HG02642 (cell line): Measurements from ENCODE around the gene FASLG.

Experiments used
- ATAC-seq: cut with Tn5 transposase; IDR thresholded peaks from one replicate; pipeline ENCODE4 v1.9.1; 2021; ENCODE audit warnings: mild to moderate bottlenecking; ENCODE audit not compliant: unreplicated experiment, poor library complexity

FASLG gene

DNA sequence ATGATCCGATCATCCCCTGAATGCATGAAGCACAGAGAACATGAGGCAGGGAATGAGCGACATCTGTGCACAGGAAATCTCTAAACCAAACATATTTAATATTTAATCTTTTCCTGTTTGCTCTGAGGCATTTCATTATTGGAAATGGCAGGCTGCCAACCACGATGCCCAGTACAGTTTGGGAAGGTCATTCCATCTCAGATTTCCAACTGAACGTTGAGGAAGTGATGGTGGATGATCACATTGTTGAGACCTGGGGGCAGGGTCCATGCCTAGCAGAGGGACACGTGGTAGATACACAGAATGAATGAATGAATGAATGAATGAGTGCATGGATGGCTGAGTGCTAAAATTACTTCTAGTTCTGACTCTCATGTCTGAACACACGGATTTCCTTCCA, 15.9 kb upstream of the FASLG start:
- no peak for ATAC-seq

DNA sequence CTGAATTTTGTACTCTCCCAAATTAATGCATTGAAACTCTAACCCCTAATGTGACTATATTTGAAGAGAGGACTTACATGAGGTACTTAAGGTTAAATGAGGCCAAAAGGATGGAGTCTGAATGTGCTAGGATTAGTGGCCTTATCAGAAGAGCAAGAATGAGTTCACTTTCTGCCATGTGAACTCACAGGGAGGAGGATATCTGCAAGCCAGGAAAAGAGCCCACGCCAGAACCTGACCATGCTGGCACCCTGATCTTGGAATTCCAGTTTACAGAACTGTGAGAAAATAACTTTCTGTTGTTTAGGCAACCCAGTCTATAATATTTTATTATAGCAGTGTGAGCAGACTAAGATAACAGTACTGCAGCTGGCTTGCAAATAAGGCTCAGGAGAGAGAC, 12.2 kb upstream of the FASLG start:
- no peak for ATAC-seq

DNA sequence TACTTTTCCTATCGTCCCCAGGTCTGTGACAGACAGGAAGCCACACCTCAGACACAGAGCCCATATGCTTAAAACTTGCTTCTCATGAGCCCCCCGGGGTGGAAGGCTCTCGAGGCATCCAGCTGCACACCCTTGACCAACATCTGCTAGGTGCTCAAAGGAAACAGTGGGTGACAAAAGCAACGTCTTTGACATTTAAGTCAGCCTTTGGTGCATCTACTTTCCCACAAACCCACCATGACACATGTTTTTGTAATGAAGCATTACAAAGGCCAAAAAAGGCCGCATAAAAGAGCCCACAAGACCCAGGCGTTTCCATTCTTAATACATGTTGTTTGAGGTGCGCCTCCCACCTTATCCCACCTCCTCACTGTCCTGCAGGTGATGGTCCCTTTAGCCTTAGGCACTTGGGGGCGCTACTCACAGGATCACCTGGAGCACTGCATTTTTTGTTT, 11.8 kb upstream of the FASLG start:
- no peak for ATAC-seq

DNA sequence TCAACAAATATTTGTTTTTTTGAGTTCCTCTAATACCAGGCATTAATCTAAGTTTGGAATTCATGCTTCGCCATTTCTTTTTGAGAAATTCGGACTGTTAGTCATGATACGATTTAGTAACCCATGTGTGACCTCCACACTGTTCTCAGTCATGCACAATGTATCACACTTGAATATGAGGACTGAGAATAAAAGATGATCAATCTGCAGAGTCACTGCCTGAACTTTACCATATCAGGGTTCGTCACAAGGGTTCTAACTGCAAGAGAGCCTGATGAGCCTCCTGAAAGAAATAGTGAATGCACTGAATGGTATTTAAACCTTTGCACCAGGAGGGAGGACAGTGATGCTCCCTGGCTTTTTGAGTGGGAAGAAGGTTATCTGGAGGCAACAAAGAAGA, 10.9 kb upstream of the FASLG start:
- no peak for ATAC-seq

DNA sequence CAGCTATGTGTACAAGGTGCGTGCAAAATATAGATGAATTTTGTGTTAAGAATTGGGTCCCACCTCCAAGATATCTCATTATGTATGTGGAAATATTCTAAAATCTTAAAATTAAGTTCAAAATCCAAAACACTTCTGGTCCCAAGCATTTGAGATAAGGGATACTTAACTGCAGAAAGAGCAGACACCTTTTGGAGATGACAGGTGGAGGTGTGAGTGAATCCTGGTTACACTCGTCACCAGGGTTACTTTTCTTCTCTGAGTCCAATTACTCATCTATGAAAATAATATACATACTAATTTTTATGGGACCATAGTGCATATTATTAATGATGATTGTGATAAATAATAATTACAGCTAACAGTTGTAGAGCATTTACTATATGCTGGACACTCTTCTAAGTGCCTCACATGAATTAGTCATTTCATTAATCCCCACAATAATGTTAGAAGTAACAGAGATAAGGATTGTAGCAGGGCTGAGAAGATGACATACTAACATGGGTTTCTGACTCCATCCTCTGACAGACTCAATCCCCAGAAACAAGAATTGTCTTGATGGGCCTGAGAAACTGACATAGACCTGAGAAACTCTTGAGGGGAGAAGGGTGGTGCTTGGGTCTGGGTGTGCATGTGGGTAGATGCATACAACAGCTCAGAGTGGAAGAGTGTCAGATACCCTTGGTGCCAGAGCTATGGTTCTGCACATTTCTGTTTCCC, 8.3 kb upstream of the FASLG start:
- ATAC-seq, result no peak

DNA sequence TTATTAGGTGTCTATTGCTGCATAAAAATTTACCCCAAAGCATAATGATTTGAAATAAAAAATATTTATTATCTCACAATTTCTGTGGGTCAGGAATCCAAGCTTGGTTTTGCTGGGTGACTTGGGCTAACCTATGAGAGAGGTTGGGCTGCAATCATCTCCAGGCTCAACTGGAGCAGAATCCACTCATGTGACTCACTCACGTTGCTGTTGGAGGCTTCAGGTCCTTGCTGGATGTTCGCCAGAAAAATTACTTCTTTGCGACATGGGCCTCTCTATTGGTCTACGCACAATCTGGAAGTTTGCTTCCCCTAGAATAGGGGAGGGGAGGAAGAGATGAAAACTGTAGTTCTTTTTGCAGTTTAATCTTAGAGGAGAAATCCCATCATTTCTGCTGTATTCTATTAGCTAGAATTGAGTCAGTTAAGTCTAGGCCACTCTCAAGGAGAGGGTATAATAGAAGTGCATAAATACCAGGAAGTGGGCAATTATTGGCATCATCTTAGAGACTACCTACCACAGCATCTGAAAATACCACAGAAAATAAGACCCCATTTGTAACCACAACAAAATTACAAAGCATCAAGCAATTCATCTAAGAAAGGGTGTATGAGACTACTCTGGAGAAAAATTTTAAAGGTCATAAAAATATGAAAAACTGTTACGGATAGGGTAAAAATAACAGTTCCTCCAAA, 5.7 kb upstream of the FASLG start:
- no peak for ATAC-seq

DNA sequence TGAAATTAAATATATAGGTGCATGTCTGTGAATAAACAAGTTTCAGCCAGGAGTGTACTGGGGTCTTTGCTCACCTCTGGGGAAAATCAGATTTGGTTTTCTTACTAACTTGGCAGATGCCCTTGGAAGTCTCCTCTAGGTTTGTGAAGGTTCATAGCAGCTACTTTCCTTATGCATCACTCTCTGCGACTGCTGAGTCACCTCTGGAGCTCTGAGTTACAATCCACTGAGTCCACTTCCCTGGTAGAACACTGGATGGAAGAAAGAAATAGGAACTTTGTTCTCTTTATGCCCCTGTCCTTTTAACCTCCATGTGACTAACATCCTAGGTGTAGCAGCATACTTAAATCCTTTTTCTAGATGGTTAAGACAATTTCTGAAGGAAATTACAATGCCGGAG, 4.4 kb upstream of the FASLG start:
- no peak for ATAC-seq

DNA sequence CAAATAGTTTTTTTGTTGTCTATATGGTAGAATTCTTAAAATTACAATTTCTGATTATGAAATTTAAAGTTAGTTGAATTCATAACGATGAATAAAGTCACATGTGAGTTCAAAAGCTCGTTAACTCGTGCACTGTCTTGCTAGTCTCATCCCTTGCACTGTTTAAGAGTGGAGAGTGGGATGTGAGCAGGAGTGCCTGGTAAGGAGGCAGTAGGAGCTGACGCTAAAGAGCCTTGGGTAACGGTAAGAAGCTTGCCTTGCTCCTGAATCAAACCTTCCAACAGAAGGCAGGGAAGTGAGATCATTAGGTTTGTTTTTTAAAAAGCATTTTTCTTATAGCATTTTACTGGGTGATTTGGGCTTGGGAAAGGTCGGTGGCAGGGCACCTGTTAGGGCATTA, 2.3 kb upstream of the FASLG start:
- ATAC-seq, result no peak

DNA sequence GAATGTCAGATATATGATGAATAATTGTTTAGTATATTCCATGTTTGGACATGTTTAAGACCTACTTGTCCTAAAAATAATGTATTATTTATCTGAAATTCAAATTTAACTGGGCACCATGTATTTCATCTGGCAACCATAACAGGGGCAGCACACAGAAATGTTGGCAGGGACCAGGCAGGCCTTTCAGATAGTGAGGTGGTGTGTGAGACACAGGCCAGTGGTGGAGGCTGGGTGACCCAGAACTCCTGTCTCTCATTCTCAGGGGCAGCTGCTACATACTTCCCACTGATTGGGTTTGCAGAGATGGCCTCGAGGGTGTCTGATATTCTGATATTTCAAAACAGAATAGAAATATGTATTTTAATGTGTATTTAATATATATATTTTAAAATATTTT, 1.3 kb upstream of the FASLG start:
- ATAC-seq, result no peak

DNA sequence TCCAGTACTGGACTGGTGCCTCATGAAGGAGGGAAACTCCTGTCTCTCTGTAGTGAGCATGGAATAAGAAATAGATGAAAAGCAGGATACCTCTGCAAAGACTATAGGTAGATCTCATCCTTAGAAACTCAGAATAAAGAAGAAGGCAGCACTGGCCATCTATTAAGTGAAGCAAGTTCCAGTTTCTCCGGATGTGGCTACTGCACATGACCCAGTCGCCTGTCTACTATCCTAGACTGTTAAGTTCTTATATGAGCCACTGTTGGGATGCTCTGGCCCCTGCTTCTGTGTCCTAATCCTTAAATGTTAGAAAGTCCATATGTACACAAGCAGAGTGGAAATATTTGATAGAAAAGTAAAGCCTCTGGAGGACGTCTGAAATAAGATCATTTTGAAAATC, 2.2 kb downstream of the FASLG start:
- no peak for ATAC-seq

DNA sequence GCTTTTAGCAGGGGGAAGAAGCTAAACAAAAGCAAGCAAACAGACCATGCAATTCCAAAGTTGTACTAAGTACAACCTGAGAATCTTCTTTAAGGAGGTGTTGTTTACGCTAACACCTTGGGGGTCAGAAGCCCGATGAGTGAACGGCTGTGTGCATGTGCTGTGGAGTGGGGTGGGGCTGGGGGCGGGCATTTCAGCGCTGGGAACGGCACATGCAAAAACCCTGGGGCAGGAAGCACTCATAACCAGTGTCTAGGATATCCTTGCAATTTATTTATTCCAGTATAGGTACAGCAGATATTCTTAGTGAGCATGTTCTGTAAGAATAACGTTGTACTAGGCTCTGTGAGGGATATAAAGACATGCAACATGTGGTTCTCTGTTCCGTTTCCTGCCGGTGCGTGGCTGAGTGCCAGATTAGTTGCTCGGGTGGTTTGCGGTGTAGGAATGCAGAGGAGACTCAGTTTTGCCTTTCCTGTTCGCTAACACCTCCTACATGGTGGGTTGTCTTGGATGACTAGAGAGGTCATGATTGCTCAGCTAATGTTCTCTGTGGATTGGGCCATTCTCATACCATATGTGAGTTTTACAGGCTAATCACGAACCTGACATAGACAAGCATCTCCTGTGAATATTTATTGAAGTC, 3.7 kb downstream of the FASLG start:
- ATAC-seq, result peak; percentile 91

DNA sequence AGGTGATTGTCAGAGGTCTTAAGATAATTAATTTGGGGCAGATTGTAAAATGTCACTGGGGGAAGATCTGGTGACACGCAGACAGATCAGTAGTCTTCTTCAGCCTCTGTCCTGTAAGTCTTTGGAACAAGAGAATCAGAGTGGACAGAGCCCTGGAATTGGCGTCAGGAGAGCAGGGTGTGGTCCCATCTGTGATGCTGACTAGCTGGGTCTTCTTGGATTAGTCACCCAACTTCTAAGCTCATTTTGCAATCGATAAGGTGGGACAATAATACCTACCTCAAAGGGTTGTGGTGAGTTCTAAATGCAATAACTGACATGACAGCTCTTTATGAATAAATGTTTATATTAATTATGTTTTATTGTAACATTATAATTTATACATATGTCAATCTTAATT, 4.8 kb downstream of the FASLG start:
- no peak for ATAC-seq

DNA sequence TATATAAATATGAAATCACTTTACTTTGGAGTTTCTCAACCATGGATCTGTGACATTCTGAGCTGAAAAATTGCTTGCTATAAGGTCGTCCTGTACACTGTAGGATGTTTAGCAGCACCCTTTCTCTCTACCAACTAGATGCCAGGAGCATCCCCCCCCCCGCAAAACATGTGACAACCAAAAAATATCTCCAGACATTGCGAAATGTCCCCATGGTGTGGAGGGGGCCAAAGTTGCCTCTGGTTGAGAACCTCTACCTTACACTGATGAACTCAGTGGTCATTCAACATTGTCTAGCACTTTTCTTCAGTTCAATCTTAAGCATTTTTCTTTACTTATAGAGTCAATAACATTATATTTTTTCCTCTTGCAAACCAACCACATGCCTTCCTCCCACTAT, 9.2 kb downstream of the FASLG start:
- ATAC-seq, result no peak

DNA sequence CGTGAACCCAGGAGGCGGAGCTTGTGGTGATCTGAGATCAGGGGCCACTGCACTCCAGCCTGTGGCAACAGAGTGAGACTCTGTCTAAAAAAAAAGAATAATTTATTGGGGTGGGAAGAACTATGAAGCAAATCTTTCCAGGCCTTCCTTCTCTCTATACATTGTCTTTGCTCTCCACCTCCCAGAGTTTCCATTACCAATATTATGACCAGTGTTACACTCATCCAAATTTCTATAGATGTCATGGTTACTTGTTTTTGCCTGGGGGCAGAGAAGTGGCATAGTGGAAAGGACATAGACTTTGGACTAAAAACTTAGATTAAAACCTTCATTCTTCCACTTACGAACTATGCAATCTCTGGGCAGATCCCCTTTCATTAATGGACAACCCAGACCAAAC, 10.1 kb downstream of the FASLG start:
- ATAC-seq, result no peak

DNA sequence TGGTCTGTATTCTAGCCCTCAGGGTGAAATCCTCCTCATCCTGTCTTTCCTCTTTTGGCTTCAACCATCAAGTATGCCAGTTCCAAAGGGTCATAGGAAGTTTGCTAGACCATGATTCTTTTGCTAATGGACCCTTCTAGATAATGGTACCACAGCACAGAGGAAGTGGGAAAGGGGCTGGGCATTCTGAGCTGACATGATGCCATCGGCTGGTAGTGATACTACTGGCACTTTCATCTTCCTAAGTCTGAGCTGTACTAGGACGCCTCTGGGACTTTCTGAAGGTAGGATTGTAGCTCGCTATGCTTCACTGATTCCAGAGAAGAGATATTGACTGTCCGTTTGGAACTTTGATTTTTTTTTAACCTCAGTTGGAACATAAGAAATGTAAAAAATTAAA, 11.4 kb downstream of the FASLG start:
- no peak for ATAC-seq

DNA sequence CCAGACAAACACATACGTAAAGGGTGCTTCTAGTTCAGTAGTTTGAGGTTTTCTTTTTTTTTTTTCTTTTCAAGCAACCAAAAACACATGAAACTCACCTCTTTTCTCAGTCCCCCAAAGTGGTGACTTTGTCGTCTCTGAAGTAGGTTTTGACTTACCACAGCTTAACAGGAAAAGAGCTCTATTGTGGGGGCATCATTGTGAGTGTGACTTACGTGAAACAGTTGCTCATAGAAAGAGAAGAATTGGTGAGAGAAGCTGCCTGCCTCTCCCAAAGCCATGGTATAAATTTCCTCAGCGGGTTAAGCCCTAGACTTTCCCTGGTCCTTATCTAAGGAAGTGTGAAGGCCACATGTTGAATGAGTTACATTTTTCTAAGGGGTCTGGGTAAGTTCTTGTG, 11.9 kb downstream of the FASLG start:
- no peak for ATAC-seq

DNA sequence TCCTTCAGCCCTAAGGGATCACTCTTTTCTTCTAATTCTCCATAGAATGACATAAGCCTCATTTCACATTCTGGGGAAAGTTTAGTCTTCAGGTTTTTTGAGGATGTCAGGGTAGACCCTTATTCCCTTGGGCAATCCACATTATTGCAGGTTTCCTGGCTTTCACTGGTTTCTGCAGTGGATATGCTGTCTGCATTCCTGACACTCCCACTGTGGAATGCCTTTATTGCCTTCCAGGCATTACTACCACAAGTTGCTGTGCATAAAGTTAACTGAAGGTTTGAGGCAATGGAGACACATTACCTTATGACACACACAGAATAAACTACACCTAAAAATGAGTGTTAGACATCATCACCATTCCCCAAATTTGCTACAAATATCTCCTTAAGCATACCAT, 12.7 kb downstream of the FASLG start:
- ATAC-seq, result no peak

DNA sequence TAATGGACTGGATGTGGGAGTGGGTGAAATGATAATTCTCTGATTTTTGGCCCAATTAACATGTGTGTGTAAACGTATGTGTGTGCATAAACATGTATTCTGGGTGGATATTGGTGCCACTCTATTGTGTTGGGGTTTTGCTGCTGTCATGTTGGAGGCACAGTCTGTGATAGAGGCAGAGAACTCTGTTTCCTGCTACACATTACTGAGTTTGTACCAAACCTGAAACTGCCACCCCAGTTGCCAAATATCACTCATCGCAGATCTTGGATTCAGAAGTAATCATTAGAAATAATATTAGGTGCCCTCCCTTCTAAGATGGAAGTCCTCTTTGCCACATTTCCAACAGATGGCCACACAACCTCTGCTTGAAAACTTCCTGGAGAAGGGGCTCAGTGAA, 13.8 kb downstream of the FASLG start:
- ATAC-seq, result no peak

DNA sequence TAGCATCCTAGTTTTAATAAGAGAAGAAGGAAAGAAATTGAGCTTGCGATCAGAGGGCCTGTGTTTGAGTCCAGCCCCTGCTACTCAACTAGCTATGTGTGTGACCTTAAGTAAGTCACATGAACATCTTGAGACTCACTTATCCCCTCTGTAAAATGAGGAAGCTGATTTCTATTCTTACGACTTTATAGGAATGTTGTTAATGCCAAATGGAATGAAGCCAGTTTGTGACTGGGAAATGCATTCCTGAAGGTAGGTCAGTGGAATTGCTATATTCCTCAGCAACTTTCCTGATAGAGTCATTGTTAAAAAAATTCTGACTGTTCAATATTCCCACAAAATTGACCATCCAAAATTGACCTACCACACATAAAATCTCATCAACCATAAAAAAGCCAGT, 14.9 kb downstream of the FASLG start:
- ATAC-seq, result no peak

DNA sequence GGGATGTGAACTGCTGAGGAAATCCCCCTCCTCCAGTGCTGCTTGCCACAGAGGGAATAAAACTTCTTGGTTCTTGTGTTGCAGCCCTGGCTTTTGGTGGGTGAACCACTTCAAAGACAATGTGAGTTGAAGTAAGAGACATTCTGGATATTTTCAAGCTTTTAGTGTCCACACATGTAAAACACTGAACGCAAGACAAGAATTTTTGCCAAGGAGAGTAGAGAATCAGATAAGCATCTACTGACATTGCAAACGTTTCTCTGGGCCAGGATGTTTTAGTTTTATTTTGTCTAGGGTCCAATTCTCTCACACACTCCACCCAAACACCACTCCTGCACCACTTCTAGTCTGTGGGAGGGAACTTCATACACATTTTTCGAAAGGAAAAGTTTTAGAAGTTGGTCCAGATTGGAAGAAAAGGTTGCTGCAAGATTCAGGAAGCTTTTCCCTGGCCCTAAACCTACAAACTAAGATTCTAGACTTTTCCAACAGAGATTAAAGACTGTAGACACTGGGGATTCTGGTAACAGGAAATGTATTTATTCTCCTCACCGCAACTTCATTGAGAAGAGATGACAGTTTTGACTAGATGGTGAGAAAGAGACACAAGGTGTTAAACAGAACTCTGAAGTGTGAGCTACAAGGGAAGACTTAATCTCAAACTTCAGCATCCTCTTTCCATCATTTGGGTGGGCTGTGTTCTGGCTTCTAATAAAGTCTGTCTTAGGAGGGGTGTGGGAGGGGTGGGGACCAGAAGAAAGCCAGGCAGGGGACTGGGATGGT, 16.1 kb downstream of the FASLG start:
- no peak for ATAC-seq
